Right lobe of liver (tissue), 6 donors: ENCODE results near the gene IREB2. TPM values are rescaled to one million over a fixed set of nuclear protein-coding genes. Genes with fewer than 3 reads are reported as not detected.

Experiments used
- ATAC-seq, 4 donors: fragments of 200-7000 bp; cut with Tn5 transposase; one replicate each; pipeline ENCODE4 v1.9.1; 2020; ENCODE audit warnings: mild to moderate bottlenecking in 4 of 4, moderate library complexity in 4 of 4
- DNase-seq, 3 donors: peaks; one replicate each; pipeline ENCODE4 v3.0.0-alpha.2; 2020
- H3K27ac ChIP-seq, 3 donors: fragments of 200-600 bp; one replicate each; pipeline ENCODE4 v1.8.0; 2022
- H3K27me3 ChIP-seq, 2 donors: fragments of 200-600 bp; one replicate each; pipeline ENCODE4 v1.8.0; 2022
- H3K36me3 ChIP-seq, 4 donors: fragments of 200-600 bp; sonication (generic) in 1 of 4; one replicate each; pipeline versions ENCODE4 v1.5.1 to v1.8.0; 2017 to 2022; ENCODE audit warnings: control low read depth in 1 of 4
- H3K4me1 ChIP-seq, 4 donors: fragments of 200-600 bp; sonication (generic) in 1 of 4; one replicate each; pipeline versions ENCODE4 v1.5.1 to v1.8.0; 2017 to 2022; ENCODE audit warnings: control low read depth in 1 of 4
- H3K4me3 ChIP-seq, 3 donors: fragments of 200-600 bp; one replicate each; pipeline ENCODE4 v1.8.0; 2022
- H3K9me3 ChIP-seq, 4 donors: fragments of 200-600 bp; sonication (generic) in 1 of 4; one replicate each; pipeline versions ENCODE4 v1.5.1 to v1.8.0; 2017 to 2022; ENCODE audit warnings: control low read depth in 1 of 4
- POLR2A ChIP-seq: fragments of 450-650 bp; IDR thresholded peaks from one replicate; pipeline ENCODE4 v1.6.1; 2017; ENCODE audit warnings: antibody characterized with exemption, mild to moderate bottlenecking
- WGBS: methylation state at CpG from one replicate; pipeline ENCODE4 v1.1.6; 2018; ENCODE audit warnings: low coverage, low lambda C conversion rate; ENCODE audit not compliant: insufficient coverage; ENCODE audit errors: missing lambda C conversion rate; 5-methylcytosine and 5-hydroxymethylcytosine counted together
- intact Hi-C, 2 donors: fragments of 100-400 bp; cut with DNase I; formaldehyde crosslinking; loops; one replicate each; pipeline versions ENCODE4 v1.11.2 to v1.14.1; 2022
- total RNA-seq, 6 experiments: library from RNA; depleted of rRNA in 2 of 6; stranded (reverse); fragments of >200 nt in 2 of 6; fragmentation: NEBNext Ultra II Directional in 3 of 6; extraction: Animal tissue kit (Norgen Biotek cat#: 25700) in 3 of 6; gene quantifications; one replicate each; pipeline versions ENCODE4 v1.1.0 to v1.2.4, GENCODE V29; 2016 to 2023
- TF ChIP-seq, protein P1 (sequence below), 4 donors: fragments of 200-600 bp in 3 of 4; fragments of 450-650 bp in 1 of 4; IDR thresholded peaks; one replicate each; pipeline versions ENCODE4 v1.5.1 to v1.8.0; 2016 to 2022; ENCODE audit warnings: antibody characterized with exemption in 4 of 4, mild to moderate bottlenecking in 2 of 4
- donor health status: DM: no; HTN: yes; CAD: no.
- donor health status: DM: no; HTN: no; CAD: no.
- donor health status: DM: no; HTN: no; CAD: no.
- donor health status: DM: no; HTN: yes; CAD: no.
- donor health status: DM: no; HTN: yes; CAD: no.

The IREB2 gene
- total RNA-seq, 6 experiments from 2014 or later: 17.1 to 36.2 (median 25.6) TPM

DNA sequence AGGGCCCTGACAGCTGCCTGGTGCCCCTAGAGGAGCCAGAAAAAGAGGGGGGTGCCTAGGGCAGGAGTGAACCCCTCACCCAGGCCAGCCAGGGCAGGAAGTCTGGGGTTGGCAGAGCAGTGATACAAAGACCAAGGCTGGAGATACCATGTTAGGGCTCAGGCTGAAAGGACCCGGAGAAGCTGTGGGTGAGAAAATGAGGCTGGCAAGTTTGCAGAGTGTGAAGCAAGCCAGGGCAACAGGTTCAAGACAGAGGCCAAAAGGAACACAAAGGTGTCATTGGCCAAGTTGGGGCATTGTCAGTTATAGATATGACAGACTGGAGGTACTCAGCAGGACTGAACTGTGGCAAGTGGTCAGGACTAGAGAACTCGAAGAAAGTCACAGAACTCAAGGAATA is 40.6 kb upstream of the IREB2 start:
- no peak for DNase-seq
- Histone ChIP-seq H3K27me3 (no peaks in the 10 kb centered on the region), H3K27ac (peak overlapping the region in 2 of 3 donors; percentile 35 to 68), H3K36me3 (no peaks in the 10 kb centered on the region), H3K4me3 (no peak overlapping the region), H3K4me1 (peaks cover 0 to 12% (median 2%) of the 10 kb centered on the region in 4 donors), H3K9me3 (no peaks in the 10 kb centered on the region)
- TF ChIP-seq, protein P1, sequence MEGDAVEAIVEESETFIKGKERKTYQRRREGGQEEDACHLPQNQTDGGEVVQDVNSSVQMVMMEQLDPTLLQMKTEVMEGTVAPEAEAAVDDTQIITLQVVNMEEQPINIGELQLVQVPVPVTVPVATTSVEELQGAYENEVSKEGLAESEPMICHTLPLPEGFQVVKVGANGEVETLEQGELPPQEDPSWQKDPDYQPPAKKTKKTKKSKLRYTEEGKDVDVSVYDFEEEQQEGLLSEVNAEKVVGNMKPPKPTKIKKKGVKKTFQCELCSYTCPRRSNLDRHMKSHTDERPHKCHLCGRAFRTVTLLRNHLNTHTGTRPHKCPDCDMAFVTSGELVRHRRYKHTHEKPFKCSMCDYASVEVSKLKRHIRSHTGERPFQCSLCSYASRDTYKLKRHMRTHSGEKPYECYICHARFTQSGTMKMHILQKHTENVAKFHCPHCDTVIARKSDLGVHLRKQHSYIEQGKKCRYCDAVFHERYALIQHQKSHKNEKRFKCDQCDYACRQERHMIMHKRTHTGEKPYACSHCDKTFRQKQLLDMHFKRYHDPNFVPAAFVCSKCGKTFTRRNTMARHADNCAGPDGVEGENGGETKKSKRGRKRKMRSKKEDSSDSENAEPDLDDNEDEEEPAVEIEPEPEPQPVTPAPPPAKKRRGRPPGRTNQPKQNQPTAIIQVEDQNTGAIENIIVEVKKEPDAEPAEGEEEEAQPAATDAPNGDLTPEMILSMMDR (IDR thresholded peaks at IDR 0.05): no peak
- TF ChIP-seq POLR2A: no peak
- intact Hi-C loops: no loop called here
- peak; percentile 19 to 72 (median 29) for ATAC-seq
- WGBS: 52% methylated on average over 2 of the region's 2 CpGs

DNA sequence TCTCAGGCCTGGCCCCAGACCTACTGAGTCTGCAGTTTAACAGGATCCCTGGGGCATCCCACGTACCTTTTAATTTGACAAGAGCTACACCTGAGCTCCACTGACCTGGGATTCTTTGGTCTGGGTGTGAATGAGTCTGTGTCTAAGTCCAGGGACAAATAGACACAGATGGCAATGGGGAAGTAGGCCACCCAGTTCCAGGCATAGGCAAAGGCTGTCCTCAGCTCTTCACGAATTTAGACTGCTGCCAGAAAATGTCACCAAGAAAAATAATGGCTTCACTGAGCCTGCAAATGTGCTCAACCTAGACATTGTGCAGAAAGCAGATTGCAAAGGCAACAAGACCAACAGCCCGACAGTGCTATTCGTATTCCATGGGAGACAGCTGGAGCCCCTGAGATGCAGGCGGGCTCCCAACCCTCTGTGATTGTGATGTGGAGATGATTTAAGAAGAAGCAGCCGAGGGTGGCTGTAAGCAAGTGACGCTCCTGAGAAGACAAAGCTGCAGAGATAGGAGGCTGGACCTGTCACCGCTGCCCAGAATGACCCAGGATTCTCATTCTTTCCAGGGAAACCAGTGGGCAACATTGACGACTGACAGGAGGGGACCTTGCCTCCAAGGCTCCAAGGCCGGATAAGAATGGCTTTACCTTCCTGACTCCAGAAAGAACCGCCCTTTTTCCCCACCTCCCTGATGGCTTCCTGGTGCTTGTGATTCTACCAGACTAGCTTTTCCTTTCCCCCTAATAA is 39.8 kb upstream of the IREB2 start:
- no peaks in the 10 kb centered on the region for H3K9me3 ChIP-seq
- no peak for ATAC-seq
- no CpG with 5 or more reads among the region's 11 CpGs for WGBS
- no peak overlapping the region for H3K4me3 ChIP-seq
- intact Hi-C loops: no loop called here
- DNase-seq: no peak
- peaks cover 0 to 12% (median 2%) of the 10 kb centered on the region in 4 donors for H3K4me1 ChIP-seq
- no peaks in the 10 kb centered on the region for H3K27me3 ChIP-seq
- H3K27ac ChIP-seq: no peak overlapping the region
- TF ChIP-seq POLR2A: no peak
- TF ChIP-seq, protein P1 (IDR thresholded peaks at IDR 0.05): no peak
- H3K36me3 ChIP-seq: no peaks in the 10 kb centered on the region

DNA sequence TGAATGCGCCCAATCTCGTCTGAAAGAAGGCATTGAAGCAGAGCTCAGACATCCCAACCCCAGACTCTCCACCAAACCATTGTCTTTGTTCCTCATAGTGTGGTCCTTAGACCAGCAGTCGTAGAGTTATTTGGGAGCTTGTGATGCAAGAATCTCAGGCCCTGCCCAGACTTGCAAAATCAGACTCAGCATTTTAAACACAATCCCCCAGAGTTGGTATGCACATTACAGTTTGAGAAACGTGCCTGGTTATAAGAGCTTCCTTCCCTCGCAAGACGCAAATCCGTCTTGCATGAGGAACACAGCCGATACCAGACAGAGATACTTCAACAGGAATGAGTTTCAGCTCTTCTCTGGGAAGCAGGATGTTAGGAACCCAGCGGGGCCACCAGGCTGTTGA is 38.9 kb upstream of the IREB2 start:
- Histone ChIP-seq H3K36me3 (no peaks in the 10 kb centered on the region), H3K4me3 (no peak overlapping the region), H3K4me1 (peaks cover 0 to 12% (median 2%) of the 10 kb centered on the region in 4 donors), H3K27me3 (no peaks in the 10 kb centered on the region), H3K9me3 (no peaks in the 10 kb centered on the region), H3K27ac (no peak overlapping the region)
- intact Hi-C loops: no loop called here
- WGBS: 71% methylated on average over 9 of the region's 9 CpGs
- ATAC-seq (no peak), DNase-seq (no peak)
- no peak for TF ChIP-seq POLR2A
- TF ChIP-seq, protein P1 (IDR thresholded peaks at IDR 0.05): no peak

DNA sequence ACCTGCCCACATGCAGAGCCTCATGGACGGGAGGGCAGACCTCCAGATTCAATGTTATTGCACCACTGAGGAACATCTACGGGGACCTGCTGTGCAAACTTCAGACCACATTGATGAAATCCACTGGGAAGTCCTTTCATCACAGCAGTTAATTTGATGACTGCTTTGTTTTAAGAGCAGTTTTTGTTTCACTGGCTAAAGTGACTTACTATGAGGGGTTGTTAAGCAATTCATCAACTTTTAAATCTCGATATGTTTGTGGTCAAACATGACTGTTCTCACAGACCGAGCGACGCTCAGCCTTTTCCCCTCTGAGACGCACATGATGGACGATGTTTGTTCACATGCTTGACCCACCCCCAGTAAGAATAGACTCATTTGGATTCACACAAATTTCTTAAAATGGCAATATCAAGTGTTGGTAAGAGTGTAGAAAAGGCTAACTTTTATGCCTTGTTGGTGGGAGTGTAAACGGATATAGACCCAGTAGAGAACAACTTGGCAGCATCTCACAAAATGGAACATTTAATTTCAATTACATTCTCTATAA is 35.9 kb upstream of the IREB2 start:
- no peak for TF ChIP-seq POLR2A
- TF ChIP-seq, protein P1 (IDR thresholded peaks at IDR 0.05): no peak
- H3K4me1 ChIP-seq: peaks cover 0 to 9% (median 1%) of the 10 kb centered on the region in 4 donors
- intact Hi-C loops: no loop called here
- no peak for DNase-seq
- no peaks in the 10 kb centered on the region for H3K9me3 ChIP-seq
- ATAC-seq: no peak
- H3K27me3 ChIP-seq: no peaks in the 10 kb centered on the region
- H3K27ac ChIP-seq: no peak overlapping the region
- WGBS: 75% methylated on average over 7 of the region's 9 CpGs
- no peaks in the 10 kb centered on the region for H3K36me3 ChIP-seq
- H3K4me3 ChIP-seq: no peak overlapping the region
